ENCODE data around the gene SLC16A8.
"Not testable (repeated sequence)": the region's sequence is repeated elsewhere in the genome, so short reads cannot be mapped to it uniquely, and the experiment has no call there.

The SLC16A8 gene

DNA sequence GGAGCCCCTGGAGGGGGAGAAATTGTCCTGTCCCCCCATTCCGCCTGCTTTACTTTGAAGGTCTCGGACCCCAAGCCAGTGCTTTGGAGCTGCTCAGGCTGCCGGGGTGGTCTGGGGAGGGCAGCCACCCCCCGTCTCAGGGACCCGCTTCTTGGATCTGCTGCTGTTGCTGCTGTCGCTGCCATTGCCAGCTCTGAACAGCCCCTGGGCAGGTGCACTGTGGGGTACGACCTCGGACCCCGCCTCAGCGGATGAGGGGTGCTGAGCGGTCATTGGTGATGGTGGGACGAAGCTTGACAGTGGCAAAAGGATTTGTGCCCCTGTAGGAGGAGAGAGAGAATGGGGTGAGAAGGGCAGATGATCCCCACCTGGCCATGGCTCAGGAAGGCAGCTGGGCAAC lies 1.1 kb upstream of the SLC16A8 start:
- no peak for DNase-seq

DNA sequence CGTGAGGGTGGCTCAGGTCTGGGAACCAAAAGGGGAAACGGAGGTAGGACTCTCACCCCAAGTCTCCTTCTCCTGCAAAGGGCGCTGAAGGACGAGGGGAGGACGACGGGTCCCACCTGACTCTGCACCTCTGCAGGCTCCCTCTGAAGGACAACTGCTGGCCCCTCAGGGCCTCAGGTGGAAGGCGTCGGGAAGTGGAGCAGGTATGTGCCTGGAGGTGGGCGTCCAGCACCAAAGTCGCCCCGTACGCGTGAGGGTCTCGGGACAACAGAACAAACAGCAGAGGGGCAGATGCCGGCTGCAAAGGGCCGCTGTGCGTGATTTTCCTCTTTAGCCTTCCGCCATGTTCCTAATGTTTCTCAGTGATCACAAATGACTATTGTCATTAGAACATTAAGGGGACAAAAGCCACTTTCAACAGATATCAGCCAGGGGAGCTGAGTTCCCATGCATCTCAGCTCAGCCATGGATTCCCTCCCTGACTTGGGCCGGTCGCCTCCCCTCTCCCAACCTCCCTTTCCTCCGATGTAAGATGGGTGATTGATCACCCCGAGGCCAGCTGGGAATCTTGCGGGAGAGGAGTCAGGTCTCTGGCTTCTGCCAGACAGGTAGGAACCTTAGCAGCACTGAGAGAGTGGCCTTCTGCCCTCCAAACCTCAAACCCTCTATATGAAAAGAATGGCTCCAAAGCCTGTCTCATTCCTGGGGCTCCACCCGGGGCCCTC lies 836 bp downstream of the SLC16A8 start:
- DNase-seq: no peak

DNA sequence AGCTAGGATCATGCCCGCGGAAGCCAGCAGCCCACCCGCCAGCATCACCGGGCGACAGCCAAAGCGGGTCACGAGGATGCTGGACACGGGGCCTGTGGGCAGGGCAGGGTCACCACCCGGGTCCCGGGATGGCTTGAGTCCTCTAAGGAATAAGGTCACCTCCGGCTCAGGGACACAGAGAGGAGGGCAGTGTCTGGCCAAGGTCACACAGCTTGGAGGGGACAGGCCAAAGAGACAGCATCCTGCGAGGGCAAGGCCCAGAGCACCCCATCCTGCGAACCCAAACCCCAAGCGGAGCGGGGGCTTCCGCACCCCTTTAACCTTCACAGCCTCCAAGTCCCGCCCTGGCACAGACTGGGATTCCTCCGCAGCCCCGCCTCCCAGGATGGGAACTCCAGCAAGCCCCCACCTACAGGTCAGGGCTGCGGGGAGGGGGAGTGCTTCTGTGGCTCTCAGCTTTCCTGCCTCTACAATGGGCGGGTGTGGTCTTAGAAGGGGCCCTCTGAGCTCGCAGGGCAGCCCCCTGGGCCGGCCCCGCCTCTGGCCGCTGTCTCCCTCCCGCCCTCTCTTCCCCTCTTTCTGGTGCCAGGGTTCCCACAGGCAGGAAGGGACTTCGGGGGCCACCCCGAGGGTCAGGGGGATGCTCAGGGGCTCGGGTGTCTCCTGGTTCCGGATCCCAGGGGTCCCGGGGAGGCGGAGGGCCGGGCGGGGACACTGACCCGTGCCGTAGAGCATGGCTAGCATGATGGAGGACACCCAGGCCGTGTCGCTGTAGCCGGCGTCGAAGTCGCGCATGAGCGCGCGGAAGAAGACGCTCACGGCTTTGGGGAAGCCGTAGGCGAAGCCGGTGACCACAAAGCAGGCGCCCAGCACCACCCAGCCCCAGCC lies 1.8 kb downstream of the SLC16A8 start:
- DNase-seq: no peak

DNA sequence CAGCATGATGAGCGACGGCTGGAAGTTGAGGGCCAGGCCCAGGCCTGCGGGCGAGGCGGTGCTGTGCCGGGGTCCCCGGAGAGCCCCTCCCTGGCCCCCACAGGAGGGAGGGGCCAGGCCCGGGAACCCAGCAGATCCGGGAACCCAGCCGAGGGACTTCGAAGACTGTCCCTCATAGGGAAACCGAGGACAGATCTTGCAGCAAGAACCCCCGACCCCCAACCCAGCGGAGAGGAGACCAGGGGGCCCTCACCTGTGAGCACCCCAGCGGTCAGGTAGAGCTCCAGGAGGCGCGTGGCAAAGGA lies 2.4 kb downstream of the SLC16A8 start:
- no peak for DNase-seq

DNA sequence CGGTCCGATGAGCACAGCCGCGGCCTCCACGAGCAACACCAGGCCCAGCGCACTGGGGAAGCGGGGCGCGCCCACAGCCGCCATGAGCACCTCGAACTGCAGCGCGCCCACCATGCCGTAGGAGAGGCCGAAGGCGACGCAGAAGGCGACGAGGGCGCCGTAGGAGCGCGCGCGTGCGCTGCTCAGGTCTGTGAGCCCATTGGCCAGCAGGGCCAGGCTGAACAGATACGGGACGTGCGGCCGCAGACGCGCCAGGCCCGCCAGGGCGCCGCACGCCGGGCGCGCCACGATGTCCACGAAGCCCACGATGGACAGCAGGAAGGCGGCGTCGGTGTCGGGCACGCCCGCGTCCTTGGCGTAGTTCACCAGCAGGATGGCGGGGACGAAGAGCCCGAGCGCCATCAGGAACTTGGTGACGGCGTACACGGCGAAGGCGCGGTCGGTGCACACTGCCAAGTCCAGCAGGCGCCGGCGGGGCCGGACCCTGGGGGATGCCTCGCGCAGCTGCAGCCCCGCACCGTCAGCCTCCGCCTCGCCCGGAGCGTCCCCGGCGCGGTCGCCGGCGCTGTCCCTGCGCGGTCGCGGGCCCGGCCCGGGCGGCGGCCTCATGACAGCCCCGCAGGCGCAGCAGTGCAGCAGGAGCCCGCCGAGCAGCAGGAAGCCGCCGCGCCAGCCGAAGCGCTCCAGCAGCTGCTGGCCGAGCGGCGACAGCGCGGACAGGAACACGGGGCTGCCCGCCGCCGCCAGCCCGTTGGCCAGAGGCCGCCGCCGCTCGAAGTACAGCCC lies 2.9 kb downstream of the SLC16A8 start:
- no peak for DNase-seq

DNA sequence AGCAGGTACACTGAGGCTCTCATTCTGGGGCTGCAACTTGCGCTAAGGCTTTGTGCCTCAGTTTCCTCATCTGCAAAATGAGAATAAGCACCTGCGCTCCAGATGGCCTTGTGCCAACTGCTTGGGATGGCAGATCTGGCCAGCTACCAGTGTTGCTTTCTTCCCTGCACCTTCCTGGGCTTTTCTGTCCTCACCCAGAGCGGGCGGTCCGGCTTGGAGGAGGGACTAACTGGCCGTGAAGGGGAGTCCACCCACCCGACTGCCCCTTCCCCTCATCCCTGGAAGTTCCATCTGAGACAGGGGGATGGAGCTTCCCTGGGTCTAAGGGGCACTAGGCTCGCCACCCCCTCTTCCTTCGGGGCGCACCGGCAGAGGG lies 3.5 kb downstream of the SLC16A8 start:
- no peak for DNase-seq

DNA sequence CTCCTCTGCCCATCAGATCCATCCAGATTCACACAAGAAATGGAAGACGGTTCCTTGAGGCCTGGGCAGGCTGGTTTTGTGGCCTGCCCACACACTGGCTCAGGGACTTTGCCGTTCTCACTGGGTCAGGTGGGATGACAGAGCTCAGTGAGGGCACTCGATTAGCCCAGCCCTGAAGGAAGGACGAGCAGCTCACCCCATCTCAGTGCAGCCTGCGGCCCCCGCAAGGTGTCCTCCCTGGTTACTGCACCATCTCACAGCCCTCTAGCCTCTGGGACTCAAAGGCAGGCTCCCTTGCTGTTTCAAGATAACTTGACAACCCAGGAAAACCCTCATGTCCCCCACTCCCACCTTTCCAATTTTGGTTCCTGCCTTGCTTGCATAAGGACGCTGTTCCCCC lies 4.2 kb downstream of the SLC16A8 start:
- DNase-seq: no peak

DNA sequence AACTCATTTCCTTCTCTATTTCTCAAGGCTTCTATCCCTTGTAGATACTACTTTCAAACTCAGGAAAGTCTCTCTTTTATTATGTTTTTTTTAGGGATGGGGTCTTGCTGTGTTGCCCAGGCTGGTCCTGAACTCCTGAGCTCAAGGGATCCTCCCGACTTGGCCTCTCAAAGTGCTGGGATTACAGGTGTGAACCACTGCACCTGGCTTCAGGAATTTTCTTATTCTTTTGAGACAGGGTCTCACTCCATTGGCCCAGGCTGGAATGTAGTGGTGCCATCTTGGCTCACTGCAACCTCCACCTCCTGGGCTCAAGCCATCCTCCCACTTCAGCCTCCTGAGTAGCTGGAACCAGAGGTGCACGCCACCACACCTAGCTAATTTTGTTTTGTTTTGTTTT lies 4.8 kb downstream of the SLC16A8 start:
- DNase-seq: not testable (repeated sequence)

DNA sequence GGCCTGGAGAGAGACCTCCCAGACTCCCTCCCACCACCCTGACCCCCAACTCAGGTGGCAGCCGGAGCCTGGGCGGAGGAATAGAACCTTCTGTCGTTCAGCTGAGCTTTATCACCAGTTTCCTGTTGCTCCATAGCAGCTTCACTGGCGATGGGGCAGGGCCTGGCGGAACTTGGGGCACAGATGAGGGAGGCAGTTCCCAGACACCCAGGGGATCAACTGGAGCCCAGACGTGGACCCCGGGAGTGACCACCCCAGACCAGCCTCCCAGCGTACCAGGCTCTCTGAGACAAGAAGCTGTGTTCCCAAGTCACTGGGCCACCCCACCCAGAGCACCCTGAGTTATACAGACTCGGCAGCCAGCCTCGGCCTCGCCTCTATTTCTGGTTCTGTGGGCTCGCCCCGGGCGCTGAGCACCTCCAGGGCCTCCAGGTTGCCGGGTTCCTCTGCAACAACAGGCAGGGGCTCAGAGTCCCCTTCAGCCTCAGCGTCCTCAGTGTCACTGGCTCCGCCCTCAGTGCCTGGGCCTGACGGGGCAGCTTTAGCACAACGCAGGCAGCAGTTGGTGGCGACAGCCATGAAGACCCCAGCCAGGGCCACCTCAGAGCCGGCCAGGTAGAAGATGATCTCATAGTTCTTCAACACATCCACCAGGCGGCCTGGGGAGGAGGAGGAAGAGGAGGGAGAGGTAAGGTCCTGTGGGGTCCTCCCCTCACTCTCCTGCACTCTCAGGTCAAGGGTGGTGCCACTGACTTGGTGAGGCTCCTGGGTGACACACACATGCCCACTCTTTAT lies 5.7 kb downstream of the SLC16A8 start:
- DNase-seq: no peak

DNA sequence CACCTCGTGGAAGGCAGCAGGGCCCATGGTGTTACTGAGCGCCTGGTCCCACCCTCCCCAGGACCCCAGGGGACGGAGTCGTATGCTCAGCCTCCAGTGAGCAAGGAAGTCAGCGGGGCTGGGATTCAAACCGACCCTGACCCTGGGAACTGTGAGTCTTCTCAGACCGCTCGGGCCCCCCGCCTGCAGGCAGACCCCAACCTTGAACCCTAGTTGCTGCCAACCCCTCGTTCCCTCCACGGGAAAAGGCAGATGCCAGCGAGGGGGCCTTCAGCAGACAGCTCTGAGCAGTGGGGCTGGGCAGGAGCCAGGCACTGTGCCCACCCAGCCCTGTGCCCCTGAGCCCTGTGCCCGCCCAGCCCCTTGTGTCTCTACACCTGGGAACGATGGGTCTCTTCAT lies 6.4 kb downstream of the SLC16A8 start:
- no peak for DNase-seq

DNA sequence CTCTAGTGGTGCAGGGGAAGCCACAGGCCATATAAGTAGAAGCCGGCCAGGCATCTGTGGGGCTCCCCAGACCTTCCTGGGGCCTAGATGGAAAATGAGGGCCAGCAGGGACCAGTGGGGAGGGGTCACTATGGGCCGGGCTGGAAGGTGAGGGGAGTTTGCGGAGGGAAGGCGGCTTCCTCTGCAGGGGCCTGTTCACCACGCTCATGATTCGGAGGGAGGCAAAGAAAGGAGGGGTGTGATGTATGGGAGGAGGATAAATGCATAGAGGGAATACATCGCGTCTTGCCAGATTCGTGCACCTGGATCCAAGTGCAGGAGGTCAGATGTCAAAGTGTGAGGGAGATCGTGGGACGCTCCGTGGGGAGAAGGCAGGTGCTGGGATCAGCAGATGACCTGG lies 6.9 kb downstream of the SLC16A8 start:
- DNase-seq: no peak

DNA sequence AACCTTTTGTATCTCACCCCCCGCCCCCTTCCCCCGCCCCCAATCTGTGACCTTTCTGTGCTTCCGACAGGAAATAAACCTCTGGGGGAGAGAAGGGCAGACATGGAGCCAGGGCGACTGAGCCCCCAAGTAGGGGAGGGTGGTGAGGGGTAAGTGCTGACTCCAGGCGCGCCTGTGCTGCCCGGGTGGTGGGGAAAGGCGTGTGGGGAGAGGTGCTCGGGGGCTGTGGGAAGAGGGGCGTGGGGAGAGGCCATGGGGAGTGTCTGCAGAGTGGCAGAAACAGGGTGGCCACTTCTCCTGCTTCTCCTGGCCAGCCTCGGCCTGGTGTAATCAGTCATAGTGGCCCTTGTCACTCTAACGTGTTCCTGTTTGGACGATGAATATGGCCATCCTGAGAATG lies 8.0 kb downstream of the SLC16A8 start:
- DNase-seq: no peak

DNA sequence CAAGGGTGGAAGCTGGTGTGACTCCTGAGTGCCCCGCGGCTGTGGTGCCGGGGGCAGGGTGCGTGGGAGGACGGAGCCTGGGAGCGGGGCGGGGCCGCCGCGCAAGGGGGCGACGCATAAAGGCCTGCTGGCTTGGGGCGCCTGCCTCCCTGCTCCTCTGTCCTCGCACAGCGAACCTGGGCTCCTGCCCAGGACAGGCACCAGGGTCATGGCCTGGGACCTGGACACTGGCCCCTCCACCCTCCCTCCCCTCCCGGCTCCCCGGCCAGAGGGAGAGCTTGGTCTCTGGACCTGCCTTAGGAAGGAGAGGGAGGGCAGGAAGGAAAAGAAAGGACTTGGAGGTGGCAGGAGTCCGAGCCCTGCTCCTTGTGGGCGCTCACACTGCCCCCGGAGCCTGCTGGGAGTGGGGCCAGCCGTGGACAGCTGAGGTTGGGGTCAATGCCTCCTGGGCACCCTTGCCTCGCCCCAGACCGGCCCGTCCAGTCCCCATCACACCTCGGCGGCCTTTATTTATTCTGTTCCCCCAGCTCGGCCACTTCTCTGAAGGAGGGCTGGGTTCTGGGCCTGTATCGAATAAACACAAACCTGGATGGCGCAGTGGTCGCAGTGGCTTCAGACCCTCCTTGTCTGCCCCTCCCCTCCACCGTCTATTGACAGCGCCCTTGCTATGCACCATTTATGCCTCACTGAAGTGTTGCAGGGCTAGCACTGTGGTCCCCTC lies 8.7 kb downstream of the SLC16A8 start:
- DNase-seq: no peak

DNA sequence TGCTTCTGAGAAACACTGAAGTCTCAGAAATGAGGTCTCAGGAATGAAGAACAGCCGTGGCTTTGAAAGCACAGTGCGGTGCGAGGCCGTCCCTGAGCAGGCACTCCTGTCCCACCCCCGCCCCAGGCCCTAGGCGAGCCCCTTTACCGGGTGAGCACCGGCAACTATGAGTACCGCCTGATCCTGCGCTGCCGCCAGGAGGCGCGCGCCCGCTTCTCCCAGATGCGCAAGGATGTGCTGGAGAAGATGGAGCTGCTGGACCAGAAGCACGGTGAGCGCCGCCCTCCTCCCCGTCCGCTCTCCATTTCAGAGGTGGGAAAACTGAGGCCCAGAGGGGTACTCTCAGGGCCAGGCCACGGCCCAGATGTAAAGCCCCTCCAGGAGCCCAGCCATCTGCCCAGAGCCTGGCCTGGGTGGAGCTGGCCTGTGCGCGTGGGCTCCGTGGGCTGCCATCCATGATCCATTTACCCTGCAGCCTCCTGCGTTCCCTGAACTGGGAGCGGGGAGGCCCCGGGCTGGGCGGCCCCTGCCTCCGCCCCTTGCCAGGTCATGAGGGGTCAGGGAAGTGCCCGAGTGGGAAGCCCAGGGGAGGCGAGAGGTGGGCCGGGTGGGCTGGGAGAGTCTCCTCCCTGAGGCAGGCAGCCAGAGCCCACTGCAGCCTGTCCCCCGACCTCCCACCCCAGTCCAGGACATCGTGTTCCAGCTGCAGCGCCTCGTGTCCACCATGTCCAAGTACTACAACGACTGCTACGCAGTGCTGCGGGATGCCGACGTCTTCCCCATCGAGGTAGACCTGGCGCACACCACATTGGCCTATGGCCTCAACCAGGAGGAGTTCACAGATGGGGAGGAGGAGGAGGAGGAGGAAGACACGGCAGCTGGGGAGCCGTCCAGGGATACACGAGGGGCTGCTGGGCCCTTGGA lies 9.5 kb downstream of the SLC16A8 start:
- DNase-seq: no peak

DNA sequence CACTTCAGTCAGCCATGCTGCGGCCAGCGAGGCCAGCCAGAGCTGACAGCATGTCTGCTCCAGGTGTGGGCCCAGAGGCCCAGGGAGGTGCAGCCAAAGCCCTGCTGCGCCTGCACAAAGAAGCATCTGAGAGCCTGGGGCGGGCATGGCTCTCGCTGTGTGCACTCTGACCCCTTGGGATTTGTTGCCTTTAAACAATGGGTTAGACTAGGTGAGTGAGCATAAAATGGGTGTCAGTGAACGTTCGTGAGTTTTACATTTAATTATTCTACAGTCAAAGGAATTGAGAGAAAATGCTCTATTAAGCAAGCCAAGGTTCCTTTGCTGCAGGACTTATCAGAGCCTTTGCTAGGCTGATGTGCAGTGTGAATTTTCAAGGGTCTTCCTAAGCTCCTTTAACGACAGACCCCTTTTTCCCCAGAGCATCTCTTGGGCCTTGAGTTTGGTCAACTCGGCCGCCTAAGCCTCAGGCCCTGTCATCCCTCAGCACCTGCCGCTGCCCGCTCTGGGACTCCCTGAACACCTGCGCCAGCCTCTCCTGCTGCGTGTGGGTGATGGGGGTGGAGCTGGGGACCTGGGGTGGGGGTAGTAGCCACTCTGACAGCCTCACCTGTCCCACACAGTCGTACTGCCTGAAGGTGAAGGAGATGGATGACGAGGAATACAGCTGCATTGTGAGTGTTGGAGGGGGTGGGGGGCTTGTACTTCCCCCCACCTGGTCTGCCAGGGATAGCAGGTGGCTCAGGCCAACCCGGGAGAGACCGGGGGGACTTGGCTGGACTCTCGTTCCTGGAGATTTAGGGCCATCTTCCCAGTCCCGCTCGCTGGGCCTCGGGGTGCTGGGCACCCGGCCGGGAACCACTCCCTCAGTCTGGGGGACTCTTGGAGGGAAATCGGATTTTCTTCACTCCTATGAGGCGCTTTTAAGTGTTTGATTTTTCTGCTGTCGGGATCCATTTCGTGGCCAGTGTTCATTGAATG lies 10.5 kb downstream of the SLC16A8 start:
- DNase-seq: no peak

DNA sequence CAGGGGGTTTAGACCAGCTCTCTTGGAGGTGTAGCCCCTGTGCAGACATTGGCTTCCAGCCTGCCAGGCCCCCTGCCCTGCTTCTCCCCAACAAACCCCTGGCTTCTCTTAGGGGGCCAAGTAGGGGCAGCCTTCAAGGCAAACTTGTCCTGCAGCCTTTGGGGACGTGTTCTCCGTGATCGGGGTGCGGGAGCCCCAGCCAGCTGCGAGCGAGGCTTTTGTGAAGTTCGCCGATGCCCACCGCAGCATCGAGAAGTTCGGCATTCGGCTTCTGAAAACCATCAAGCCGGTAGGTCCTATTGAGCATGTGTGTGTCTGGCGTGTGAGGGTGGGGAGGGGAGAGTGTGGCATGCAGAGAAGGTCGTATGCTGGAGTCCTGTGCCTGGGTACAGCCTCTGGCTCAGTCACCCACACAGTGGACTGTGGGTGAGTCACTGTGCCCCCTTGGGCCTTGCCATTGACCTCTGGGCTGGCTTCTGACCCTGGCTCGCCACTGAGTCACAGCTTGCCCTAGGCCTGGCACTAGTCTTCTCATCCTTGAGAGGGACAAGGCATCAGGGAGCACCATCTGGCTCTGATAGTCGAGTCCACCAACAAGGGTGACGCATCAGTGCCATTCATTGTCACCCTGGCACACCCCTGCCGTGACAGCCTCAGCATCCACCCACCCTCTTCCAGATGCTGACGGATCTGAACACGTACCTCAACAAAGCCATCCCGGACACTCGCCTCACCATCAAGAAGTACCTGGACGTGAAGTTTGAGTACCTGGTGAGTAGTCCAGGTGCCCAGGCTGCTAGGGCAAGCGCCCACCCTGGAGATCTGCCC lies 11.4 kb downstream of the SLC16A8 start:
- no peak for DNase-seq

DNA sequence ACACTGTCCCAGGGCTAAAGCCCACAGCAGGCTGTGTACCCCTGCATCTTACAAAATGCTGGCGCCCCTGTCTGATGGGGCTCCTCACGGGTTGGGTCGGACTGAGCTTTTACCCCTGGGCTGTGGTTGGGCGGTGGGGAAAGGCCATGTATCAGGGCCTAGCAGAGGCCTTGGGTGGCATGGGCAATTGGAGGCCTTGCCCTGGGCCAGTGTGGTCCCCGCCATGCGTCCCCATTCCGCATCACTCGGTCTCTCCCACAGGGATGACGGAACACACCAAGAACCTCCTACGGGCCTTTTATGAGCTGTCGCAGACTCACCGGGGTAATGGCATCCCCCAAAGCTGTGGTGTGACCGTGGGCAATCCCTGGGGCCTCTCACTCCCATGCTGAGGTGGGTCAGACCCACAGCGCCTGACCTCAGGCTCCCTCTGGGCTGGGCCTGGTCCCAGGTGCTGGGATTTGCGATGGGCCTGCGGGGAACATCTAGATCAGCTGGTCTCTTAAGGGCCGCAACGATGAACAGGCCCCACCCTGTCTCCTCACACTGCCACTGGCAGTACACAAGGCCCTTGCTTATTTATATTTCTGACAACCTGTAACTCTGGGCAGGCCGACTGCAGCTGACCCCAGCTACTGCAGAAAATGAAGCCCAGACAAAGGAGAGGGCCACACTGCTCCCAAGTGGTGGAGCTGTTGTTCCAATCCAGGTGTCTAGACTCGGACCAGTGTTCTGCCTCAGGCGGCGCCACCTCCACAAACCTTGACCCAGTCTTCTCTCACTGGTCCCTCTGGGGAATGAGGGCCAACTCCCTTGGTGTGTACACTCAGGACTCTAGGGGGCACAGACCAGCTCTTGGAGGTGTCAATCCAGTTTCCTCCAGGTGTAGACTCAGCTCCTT lies 12.3 kb downstream of the SLC16A8 start:
- no peak for DNase-seq
